GM21717 (cell line): ENCODE results near the gene CORO2B.
"Not testable (repeated sequence)": the region's sequence is repeated elsewhere in the genome, so short reads cannot be mapped to it uniquely, and the experiment has no call there.

Source experiments
- ATAC-seq: cut with Tn5 transposase; IDR thresholded peaks from one replicate; pipeline ENCODE4 v1.9.1; 2021; ENCODE audit warnings: mild to moderate bottlenecking, moderate library complexity; ENCODE audit not compliant: unreplicated experiment

CORO2B gene

DNA sequence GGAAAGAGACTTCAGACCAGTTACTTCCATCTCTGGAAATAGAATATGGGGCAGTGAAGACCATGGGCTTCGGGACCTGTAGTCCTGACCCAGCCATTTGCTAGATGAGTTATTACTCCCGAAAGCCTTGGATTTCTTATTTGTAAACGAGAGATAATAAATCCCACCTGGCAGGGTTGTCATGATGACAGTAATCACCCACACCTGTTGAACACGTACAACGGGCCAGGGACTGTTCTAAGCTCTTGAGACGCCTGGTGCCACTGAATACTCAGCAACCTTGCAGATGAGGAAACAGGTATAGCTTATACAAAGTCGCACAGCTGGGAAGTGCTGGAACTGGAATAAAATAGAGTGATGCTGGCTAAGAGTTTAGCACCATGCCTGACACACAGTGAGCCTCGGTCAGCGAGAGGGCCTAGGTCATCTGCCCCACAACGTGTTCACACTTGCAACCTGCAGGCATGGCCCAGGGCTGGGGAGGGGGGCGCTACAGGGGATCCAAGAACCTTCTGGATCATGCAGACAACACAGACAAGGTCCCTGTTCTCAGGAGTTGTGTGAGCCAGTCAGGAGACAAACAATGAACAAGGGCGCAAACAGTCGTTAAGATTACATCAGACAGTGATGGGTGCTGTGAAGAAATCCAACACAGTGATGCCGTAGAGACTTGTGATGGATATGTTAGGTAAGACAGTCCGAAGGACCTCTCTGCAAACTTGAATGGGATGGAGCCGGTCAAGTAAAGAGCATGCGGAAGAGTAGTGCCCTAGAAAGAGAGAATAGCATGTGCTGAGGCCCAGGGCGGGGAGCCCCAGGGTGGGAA lies 89.2 kb downstream of the CORO2B start:
- ATAC-seq, result no peak

DNA sequence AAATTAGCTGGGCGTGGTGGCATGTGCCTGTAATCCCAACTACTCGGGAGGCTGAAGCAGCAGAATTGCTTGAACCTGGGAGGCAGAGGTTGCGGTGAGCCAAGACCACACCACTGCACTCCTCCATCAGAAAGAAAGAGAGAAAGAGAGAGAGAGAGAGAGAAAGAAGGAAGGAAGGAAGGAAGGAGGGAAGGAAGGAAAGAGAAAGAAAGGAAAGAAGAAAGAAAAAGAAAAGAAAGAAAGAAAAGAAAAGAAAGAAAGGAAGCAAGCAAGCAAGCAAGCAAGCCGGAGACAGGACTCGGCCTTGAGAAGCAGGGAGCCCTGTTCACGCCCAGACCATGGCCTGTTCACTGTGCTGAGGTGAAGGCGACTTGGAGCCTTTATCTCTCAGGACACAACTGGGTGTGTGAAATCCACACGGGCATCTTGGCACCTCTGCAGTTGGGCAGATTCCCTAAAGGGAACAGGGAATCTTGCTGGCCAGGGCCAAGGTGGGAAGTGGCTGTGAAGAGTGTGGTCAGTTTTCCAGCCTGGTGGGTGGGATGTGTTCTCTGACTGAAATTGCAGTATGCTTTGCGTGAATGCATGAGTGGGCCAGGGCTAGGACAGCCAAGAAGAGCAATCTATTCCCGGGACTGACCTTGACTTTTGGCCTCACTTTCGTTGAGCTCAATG lies 90.3 kb downstream of the CORO2B start:
- ATAC-seq, result no peak

DNA sequence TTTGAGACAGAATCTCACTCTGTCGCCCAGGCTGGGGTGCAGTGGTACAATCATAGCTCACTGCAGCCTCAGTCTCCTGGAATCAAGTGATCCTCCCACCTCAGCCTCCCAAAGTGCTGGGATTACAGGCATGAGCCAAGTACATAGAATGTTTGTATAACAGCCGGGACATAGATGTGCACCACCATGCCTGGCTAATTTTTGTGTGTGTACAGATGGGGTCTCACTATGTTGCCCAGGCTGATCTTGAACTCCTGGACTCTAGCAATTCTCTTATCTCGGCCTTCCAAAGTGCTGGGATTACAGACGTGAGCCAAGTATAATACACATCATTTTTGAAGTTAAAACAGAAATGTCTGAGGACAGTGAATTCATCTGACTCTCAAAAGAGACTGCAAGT lies 93.5 kb downstream of the CORO2B start:
- no peak for ATAC-seq

DNA sequence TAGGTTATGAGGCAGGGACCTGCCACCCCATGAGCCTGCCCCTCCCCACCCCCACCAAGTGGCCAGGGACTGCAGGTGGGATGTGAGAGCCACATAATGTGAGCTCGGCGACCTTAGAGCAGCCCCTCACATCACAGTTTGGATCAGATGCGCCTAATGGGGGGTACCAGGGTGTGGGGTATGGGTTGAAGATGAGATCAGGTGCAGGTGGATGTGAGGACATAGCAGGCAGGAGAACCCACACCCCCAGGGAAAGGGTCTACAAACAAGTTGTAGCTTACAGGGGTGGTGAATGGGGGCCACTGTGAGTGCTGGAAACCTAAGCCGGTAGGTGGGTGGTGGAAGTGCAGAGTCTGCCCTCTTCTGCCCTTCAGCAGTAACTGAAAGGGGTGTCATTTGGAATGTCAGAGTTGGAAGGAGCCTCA lies 94.0 kb downstream of the CORO2B start:
- no peak for ATAC-seq

DNA sequence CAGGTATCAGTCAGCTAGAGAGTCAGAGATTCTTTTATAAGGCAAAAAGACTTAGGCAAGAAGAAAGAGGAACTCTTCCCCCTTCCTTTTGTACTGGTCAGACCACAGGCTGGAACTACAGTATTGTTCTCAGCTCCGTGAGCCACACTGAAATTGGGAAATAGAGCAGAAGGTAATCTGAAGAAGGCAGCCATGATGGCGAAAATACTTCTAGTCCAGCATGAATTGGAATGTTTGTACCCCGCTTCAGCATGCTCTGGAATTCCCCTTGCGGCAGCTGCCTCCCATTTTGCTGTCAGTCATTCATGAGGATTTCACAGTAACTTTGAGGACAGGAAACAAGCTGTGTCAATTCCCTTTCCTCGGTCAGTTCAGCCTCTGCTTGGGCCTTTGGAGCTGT lies 96.2 kb downstream of the CORO2B start:
- ATAC-seq, result no peak

DNA sequence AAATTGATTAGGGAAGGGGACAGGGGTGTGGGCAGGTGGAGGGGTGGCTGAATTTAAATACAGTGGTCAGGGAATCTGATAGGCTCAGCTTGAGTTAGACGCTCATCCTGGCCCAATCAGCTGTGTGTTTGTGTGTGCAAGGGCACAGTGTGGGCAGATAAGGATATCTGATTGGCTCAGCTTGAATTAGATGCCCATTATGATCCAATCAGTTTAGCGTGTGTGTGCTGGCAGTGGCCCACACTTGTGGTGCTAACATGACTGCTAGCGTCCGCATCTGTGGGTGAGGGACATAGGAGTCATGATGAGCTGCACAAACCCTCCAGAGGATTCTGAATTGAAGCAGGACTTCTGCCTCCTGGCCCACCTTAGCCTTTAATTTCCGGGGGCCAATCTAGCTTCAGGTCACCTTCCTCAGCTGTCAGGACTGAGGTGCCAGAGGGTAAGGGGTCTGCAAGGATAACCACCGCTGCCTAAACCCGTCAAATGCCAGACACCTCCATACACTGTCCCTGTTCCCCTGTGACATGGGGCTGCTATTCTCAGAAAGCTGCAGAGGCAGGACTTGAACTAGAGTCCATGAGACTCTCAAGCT lies 97.3 kb downstream of the CORO2B start:
- no peak for ATAC-seq

DNA sequence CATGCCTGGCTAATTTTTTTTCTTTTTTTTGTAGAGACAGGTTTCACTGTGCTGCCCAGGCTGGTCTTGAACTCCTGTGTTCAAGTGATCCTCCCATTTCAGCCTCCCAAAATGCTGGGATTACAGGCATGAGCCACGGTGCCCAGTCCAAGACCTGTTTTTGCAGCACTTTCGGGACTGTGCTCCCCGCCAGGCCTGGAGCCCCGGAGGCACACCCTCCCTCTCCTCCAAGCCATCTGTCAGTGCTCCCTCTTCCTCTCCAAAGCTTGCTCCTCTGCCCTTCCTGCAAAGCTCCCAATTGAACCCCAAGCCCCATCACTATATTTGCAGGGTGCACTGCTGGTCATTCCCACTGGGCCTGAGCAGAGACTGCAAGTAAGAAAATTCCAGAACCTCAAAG lies 98.1 kb downstream of the CORO2B start:
- ATAC-seq, result no peak

DNA sequence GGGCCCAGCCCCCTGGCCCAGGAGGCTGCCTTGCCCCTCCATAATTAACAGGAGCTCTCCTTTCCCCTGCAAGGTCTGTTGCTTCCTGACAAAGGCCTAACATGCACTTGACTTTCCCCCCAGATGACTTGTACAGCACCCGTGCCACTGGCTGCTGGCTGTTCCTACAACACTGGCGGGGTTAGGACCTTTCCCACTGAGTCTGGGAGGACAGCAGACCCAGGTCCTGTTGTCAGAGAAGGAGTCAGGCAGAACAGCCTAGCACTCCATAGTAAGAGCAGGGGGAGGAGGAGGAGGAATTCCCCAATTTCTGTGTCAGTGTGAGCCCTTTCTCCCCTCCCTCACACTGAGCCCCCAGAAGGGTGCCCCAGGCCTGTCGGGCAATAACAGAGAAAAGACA lies 99.2 kb downstream of the CORO2B start:
- no peak for ATAC-seq

DNA sequence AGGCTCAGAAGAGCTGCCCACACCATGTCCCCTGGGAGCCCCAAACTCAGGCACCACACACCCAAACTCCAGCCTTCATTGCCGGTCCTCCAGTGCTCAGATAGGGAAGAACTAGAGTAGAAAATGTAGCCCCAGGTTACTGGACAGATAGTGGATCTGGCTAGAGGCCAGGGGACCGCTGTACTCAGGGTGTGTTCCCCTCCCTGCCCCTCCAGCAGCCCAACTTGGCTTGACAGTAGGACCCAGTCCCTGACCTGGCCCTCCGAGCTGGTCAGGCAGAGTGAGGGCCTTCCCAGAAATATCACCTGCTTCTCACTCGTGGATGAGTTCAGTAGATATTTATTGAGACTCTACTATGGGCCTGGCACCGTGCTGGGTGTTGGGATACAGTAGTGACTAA lies 100.0 kb downstream of the CORO2B start:
- no peak for ATAC-seq

DNA sequence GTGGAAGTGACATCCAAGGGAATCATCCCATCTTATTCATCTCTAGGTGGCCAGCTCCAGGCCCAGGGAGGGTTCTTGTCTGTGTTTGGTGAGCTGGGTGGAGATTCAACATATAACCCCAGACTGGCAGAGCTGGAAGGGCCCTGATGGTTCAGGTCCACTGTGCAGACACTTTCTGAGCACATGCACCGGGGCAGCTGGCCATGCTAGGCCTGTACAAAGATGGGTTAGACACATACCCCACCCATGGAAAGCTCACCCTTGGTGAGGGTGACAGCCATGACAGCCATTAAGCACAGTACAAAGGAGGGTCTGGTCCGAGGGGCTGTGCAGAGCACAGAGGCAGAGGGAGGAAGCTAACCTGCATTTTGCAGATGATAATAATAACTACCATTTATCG lies 100.4 kb downstream of the CORO2B start:
- ATAC-seq, result no peak

DNA sequence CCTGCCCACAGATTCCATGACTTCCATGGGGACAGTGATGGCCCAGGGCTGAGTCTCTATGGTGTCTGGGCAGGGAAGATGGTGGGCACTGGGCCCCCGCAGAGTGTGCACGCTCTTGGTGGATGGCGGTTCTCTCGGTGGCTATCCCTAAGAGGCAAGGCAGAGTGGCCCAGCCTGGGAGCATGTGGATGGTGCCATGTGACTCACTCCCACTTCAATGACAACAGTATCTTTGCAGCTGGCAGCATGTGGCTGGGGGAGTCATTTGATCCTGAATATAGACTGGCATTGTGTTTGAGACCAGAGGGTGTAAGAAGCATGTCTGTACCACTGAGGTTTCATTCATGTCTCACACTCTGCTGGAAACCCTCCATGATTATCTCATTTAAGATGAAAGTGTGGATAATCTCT lies 101.2 kb downstream of the CORO2B start:
- no peak for ATAC-seq

DNA sequence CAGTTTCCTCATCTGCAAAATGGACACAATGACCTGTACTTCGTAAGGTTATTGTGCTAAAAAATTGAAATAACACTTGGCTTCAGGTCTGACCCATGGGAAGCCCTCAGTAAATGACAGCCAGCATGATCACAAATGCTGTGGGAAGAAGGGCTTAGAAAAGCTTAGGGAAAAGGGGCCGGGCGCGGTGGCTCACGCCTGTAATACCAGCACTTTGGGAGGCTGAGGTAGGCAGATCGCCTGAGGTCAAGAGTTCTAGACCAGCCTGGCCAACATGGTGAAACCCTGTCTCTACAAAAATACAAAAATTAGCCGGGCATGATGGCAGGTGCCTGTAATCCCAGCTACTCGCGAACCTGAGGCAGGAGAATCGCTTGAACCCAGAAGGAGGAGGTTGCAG lies 102.0 kb downstream of the CORO2B start:
- not testable (repeated sequence) for ATAC-seq

DNA sequence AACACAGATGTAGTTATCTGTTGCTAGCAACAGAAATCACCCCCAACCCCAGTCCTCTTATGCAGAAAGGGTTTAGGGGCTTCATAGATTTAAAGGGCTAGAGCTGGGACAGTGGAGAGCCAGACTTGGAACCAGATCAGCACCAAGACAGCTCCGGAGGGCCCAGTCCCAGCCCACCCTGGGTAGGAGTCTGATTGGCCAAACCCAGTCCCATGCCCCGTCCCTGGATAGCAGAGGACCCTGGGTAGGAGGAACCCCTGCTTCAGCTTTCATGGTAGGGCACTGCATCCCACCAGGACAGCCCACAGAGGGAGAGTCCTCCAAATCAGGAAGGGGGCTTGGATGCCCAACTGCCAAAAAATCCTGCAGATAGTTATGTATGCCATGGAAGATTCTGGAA lies 103.0 kb downstream of the CORO2B start:
- ATAC-seq, result no peak

DNA sequence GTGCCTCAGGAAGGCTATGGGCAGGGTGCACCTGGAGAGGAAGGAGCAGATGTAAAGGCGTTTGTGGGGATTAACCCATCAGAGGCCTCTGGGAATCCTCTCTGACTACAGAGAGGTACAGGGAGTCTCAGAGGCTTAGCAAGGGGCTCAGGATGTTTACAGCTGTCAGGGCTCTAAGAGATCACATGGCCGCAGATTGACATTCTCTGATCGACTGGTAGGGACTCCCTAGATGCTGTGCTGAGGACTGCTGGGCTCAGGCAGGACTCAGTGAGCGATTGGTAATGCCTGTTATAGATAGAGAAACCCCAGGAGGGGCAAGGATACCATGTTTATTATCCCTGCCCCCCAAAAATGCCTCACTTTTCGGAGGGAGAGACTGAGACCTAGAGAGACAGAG lies 103.5 kb downstream of the CORO2B start:
- no peak for ATAC-seq

DNA sequence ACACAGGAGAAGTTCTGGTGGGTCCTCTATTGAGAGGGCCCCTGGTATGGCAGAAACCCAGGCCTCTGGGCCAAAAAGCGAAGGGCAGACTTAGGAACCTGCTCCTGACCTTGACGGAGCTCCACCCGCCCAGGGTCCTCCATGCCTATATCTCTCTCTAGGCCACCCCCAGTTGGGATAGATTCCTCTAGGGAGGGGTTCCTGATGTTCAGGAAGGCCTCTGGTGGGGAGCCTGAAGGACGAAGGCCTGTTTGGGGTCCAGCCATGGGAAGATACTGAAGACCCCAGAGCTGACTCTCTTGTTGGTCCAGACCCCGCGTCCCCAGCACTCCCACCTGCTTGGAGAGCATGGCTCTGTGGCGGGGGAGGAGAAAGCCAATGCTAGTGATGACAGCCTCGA lies 104.2 kb downstream of the CORO2B start:
- no peak for ATAC-seq

DNA sequence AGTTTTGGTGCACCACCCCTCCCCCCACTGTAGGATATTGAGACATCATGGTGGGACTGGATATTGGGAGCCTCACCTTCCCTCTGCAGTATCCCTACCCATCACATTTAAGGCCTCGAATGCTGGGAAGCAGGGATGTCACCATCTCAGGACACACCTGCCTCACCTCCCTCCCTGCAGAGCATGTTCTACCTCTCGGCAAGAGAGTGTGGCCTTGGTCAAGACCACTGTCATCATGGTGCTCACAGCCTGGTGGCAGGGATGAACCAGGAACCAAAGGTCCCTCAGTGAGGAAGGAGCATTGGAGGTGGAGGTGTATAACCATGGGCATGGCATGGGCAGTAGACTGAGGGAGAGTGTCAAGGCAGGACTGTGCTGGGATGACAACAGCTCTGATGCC lies 104.8 kb downstream of the CORO2B start:
- no peak for ATAC-seq

DNA sequence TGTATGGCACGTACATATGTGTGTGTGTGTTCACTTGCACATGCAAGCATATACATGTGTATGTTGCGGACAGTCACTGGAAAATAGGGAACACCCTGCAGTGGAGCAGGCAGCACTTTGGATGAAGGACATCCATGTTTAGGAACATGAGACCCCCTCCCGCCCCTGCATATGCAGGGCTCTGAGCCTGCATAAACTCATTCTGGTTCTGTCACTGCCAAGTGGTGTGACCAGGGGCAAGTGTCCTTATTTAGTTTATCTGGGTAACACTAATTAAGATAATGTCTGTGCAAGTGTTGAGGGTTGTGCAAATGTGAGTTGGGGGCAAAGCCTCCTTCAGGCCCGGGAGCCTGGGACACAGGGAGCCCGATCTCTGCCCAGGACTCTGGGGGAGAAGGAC lies 105.7 kb downstream of the CORO2B start:
- ATAC-seq, result no peak

DNA sequence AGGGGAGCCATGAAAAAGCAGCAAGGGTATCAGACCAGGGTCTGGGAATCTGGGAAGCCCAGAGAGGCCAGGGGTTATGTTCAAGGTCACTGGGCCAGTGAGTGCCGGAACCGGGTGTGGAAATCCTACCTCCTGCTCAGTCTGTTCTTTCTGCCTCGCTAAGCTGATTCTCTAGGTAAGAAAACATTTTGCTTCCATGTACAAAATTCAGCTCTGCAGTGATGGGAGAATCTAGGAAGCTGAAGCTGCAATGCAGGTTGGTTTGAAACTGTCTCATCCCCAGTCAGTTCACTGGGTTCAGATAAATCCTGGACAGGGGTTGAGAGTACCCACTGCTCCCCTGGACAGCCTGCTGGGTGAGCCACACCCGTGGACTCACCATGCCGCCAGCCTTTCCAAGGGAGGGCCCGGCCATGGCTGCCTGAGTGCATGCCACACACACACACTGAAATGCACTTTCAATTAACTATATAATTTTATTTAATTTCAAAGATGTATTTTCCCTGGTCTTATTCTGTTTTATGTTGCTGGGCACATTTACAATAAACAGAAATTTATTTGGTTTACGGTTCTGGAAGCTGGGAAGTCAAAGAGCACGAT lies 108.4 kb downstream of the CORO2B start:
- no peak for ATAC-seq

DNA sequence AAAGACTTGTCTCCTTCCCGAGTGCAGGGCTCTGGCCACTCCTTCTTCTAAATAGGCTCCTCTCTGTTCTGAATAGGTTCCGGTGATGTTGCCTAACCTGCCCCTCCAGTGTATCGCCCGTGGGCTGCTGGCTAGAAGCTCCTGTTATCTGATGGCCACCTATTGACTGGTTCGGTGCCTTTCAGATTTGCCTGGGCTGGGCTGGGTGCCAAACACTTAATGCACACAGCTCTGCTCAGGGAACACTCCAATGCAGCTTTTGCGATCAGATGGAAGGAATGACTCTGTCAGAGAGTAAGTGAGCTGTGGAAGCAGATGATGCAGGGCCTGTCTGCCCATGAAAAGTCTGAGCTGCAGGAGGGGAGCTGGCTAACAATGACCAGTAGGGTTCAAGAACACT lies 112.9 kb downstream of the CORO2B start:
- ATAC-seq, result no peak

DNA sequence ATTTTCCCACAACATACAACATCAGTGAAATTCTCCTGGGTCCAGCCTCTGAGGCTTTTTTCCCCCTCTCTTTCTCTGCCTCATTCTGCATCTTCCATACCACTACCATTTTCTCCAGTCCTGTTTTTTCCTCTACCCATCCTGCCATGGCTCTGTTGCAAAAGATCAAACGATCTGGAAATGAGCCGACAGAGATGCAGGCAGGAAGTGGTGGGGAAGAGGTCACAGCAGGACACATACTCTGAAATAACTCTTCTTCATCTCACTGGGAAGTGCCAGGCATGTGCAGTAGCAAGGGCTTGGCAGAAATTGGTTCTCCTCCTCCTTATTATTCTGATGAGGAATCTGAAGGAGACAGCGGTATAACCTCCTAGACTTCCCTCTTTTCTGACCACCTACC lies 114.3 kb downstream of the CORO2B start:
- no peak for ATAC-seq

DNA sequence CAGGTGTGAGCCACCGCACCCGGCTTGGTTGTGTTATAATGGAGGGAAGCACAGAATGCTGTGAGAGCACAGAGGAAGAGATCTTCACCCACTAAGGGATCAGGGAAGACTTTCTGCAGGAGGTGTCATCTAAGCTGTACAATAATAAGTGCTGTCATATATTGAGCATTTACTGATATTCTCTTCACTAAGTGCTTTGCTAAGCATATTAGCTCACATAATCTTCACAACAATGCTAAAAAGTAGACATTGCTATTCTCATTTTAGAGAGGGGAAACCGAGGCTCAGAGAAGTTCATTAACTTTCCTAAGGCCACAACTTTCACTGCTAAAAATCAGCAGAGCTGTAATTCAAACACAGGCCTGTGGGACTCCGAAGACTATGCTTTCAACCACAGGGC lies 115.3 kb downstream of the CORO2B start:
- ATAC-seq, result no peak

DNA sequence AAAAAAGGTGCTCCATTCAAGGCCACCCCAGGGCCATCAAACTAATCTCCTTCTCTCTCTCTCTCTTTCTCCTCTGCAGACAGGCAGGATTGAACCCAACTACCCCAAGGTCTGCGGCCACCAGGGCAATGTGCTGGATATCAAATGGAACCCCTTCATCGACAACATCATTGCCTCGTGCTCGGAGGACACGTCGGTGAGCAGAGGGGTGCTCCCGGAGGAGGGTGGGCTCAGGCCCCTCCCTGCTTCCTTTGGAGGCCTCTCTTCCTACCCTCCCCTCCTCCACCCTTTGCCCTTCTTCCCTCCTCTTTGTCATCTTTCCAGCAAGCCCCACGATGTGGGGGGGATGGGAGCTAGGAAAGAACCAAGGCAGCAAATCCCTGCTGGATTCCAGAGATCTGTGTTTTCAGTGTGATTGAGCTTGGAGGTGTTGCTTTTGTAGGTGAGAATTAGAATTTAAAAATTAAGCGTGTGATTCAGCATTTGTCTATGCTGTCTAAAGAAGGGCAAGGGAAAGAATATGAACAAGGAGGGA lies 116.3 kb downstream of the CORO2B start:
- ATAC-seq, result no peak
